RWPE1 (cell line): Measurements from ENCODE around the gene RUNX2.

ENCODE experiments used
- CTCF ChIA-PET: fragments of 350-600 bp; sonication (Branson Sonifier 250); formaldehyde crosslinking; extraction: SDS; loops from one replicate; lab custom pipeline; 2021; lab: Yijun Ruan, JAX
- POLR2A ChIA-PET: fragments of 400-600 bp; formaldehyde crosslinking; extraction: SDS; loops from one replicate; lab custom pipeline; 2020; ENCODE audit warnings: antibody characterized with exemption; ENCODE audit not compliant: low non-redundant PET; lab: Yijun Ruan, JAX
- DNase-seq: peaks from one replicate; pipeline ENCODE4 v3.0.0; 2012; ENCODE audit warnings: low spot score
- H3K27ac ChIP-seq: fragments of 450-650 bp; 2 replicates; pipeline ENCODE4 v1.5.1; 2017
- CTCF ChIP-seq: fragments of 450-650 bp; conservative IDR thresholded peaks from 2 replicates; pipeline ENCODE4 v1.5.1; 2017; ENCODE audit warnings: low read depth, mild to moderate bottlenecking

RUNX2 gene

GRCh38 chr6:45637056-45637455 lies 308.9 kb downstream of the RUNX2 start:
- no peak for DNase-seq
- ChIA-PET CTCF (no interaction called here), POLR2A (no interaction called here)
- H3K27ac ChIP-seq, result no peak overlapping the region
- TF ChIP-seq CTCF, result no peak

GRCh38 chr6:45637611-45638257 lies 309.6 kb downstream of the RUNX2 start:
- H3K27ac ChIP-seq, result no peak overlapping the region
- ChIA-PET CTCF (no interaction called here), POLR2A (no interaction called here)
- TF ChIP-seq CTCF, result no peak
- DNase-seq, result no peak

- no peak overlapping the region for H3K27ac ChIP-seq
- ChIA-PET POLR2A (no interaction called here), CTCF (interaction anchor here (1.0 kb wide), 1 partner anchor 75 kb away, joined by 3 read pairs; no protein-coding TSS in a partner anchor)
- no peak for DNase-seq
- no peak for TF ChIP-seq CTCF
Observed at GRCh38 chr6:45640081-45640491, 312.0 kb downstream of the RUNX2 start.

DNA sequence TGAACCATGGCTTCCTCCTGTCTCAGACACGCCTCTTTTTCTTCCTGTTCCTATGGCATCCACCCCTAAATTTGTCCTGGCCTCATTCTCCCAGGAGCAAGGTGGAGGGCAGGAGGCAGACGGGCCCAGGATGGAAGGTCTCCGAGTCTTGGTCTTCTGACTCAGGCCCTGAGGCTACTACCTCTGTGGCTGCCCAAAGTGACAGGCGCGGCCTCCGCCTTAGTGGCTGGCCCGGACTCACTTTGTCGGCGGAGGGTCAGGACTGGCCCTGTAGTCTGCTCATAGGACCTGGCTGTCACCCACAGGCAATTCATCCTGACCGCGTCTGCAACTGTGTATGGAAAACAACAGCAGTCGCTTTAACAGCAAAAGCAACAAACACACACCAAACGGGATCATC lies 312.7 kb downstream of the RUNX2 start:
- no peak for DNase-seq
- no peak for TF ChIP-seq CTCF
- ChIA-PET POLR2A (no interaction called here), CTCF (no interaction called here)
- no peak overlapping the region for H3K27ac ChIP-seq

DNA sequence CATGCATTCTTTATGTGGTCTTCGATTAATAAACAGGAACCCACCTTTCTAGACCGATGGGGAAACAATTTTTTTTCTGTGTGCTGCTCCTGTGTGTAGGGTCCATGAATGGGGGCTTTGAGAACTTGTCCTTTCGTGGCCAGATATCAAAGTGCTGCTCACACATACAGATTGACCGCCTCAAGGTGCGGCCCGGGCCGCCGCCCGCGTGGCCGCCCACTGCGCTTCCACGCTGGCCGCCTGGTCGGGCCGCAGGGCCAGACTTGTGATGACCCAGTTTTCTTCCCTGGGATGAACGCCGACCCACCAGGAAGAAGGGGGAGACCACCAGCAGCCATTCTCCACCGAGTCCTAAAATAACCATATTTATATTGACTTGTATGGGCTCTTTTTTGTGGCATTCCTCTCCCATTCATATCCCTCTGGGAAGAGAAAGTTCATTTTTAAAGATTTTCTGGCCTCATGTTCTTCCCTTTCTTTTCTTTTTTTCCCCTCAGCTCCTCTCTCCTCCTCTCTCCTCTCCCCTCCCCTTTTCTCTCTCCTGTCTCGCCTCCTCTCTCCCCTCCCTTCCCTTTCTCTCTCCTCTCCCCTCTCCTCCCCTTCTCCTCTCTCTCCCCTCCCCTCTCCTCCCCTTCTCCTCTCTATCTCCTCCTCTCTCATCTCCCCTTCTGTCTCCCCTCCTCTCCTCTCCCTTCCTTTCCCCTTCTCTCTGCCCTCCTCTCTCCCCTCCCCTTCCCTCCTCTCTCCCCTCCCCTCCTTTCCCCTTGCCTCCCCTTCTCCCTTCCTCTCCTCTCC lies 314.4 kb downstream of the RUNX2 start:
- CTCF ChIA-PET, result interaction anchor here (0.6 to 1.3 kb wide), 2 partner anchors 9 to 72 kb away, joined by 3 to 4 read pairs; no protein-coding TSS in a partner anchor
- POLR2A ChIA-PET, result no interaction called here
- H3K27ac ChIP-seq, result no peak overlapping the region
- no peak for TF ChIP-seq CTCF
- DNase-seq, result no peak

DNA sequence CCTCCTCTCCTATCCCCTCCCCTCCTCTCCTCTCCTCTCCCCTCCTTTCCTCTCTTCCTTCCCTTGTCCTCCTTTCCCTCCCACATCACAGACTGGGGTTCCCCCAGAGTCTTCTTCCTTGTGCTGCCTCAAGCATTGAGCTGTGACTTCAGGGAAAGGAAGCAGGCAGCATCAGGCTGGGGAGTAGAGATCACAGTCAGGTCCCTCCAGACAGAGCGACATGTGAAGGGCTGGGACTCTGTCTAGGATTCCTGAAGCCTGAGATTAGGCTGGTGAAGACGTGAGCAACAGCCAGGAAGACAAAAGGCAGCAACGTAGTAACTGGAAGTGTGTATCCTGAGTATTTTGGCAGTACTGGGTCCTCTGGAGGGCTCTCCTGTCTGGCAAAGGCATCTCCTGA lies 315.0 kb downstream of the RUNX2 start:
- ChIA-PET POLR2A (no interaction called here), CTCF (interaction anchor here (0.6 to 1.3 kb wide), 2 partner anchors 10 to 71 kb away, joined by 3 to 4 read pairs; no protein-coding TSS in a partner anchor)
- DNase-seq, result no peak
- H3K27ac ChIP-seq, result no peak overlapping the region
- TF ChIP-seq CTCF, result no peak
